ENCODE data around the gene GAPVD1. TPM values are rescaled to one million over a fixed set of nuclear protein-coding genes. Genes with fewer than 3 reads are reported as not detected.
"Not testable (repeated sequence)": the region's sequence is repeated elsewhere in the genome, so short reads cannot be mapped to it uniquely, and the experiment has no call there.

Gene GAPVD1
- polyA plus RNA-seq, 12 donors = 9.4 to 30.4 (median 20.1) TPM; not detected in 1

DNA sequence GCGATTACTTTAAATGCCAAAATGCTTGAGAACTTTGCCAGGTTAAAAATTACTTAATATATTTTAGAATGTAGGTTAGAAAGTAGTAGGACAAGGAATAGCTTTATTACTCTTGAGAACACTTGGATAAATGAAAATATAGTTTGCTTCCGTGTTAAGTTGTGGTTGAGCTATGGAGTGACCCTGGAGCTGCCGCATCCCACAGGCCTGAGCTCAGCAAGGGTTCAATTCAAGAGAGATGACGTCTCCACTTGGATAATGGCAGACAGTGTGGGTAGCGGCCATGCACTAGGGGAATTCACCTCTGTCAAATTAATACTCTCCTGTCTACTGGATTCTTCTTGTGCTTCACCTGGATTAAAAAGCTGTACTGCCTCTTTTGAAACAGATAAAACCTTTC lies 105.0 kb downstream of the GAPVD1 start:
- no peak for DNase-seq

DNA sequence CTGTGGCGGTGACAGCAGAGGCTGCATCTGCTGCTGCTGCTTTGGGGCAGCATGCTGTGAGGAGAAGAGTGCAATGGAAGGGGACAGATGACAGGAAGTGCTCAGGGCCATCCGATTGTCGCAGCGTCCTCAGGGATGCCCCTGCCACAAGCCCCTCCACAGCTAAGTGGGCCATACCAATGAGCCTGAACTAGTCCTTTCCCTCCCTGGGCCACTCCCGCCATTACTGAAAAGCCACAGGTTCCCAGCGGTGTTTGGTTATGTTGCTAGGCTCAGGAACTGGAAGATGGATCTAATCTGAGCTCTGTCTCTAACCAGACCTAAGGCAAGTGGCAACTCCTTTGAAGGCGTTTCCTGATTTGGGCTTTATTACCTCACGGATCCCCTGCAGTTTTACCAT lies 109.2 kb downstream of the GAPVD1 start:
- no peak for DNase-seq

DNA sequence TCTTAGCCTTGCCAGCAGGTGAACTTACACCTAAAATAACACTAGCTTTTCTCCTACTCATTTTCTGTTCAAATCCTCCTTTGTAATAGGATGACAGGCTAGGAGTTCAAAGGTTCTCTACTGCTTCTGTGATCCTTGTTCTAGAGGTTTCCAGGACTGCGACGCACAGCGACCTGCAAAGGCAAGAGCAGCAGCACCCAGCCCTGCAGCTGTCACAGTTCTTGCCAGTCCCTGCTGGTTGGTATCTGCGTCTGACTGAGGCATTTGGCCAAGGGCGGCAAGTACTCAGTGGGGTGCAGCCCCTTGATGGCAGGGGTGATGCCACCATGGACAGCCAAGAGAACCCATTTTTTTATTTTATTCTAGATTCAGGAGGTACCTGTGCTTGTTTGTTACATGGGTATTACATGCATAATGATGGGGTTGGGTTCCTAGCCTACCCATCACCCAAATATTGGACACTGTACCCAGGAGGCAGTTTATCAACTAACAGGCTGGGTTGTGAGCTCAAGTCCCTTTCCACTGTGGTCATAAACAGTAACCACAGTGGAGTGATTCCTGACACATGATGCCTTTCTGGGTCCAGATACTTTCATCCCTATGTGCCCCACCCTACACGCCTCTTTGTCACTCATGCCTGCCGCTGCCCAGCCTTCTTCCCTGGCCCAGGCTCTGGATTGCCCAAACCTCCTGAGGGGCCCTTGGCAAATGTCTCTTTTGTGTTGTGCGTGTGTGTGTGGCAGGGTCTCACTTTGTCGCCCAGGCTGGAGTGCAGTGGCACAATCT lies 111.0 kb downstream of the GAPVD1 start:
- no peak for DNase-seq

DNA sequence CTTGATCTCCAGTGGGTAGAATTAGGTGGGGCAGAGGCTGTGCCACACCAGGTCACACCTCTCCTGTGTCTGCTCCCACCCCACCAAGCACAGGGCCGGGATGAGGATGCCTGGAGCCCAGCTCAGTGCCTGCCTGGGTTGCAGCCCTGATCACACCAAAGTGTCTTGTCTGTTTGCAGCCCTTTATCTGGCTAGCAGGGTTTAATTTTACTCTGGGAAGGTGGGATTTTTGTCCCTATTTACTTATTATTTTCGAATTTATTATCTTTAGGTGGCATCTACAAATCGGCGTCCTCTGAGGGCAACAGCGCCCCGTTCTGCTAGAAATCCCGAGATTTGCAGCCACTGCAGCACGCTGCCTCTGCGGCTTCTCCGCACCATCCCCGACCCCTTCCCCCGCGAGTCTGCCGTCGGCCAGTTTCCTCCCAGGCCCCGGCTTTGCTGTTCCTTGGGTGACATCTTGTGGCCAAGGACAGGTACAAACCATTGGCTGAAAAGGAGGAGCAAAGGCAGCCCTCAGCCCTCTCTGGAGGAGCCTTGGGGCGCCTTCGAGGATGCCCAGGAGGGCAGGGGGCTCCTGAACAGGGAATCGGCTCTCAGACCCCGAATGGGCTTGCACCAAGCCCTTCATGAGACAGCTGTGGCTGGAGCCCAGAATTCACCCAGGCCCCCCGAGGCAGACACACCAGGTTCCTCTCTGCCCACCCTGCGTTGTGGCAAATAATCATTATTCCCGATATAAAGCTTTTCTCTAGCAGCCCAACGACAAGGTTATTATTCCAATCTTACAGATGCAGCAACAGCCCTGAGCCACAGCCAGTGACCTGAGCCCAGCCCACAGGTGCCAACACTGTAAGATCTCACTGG lies 113.0 kb downstream of the GAPVD1 start:
- DNase-seq = peak; percentile 79

DNA sequence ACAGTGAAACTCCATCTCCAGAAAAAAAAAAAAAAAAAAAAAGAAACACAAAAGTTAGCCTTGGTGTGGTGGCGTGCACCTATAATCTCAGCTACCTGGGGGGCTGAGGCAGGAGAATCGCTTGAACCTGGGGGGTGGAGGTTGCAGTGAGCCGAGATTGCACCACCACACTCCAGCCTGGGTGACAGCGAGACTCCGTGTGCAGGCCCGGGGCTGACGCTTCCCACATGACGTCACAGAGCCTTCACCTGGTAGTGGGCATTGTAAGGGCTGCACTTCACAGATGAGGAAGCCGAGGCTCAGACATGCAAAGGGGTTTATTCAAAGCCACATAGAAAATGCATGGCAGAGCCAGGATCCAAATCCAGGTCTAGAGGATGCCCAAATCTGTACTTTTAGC lies 114.2 kb downstream of the GAPVD1 start:
- DNase-seq = no peak

DNA sequence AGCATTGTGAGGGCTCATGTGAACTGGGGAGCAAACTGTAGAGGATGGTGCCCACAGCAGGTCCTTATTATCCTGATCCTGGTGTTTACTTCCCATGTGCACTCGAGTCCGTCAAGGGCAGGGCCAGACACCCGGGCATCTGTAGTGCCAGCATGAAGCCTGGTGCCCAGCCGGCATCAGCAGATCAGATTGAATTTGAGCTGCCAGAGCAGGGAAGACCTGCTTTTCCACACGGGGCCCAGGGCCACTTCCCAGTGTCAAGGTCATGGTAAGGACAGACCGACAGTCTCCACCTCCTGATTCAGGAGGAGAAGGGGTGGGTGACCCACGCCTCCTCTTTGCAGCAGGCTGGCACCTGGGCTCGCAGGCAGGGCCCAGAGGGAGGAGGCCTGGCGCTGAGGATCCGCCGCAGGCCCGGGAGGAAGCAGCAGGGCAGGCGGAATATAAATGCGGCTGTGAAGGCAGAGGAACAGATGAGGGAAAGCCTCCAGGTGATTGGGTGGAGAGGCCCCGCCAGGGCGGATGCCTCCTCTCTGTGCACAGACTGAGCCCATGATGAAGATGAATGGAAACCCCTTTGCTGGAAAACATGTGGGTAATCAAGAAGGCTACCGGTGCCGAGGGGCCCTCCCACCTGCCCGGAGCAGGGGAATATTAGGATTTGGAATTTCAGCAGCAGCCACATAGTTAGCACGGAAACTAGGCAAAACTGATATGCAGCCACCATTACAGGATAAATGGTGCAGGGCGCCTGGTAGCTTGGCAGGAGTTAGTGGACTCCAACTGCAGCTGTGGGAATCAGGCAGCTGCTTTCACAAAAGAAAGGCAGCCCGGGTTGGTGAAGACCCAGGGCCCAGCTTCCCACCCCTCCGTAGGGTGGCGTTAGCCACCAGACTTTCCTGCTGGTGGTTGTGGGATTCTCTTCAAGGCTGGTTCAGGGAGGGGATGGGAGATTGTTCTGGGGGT lies 114.9 kb downstream of the GAPVD1 start:
- no peak for DNase-seq

DNA sequence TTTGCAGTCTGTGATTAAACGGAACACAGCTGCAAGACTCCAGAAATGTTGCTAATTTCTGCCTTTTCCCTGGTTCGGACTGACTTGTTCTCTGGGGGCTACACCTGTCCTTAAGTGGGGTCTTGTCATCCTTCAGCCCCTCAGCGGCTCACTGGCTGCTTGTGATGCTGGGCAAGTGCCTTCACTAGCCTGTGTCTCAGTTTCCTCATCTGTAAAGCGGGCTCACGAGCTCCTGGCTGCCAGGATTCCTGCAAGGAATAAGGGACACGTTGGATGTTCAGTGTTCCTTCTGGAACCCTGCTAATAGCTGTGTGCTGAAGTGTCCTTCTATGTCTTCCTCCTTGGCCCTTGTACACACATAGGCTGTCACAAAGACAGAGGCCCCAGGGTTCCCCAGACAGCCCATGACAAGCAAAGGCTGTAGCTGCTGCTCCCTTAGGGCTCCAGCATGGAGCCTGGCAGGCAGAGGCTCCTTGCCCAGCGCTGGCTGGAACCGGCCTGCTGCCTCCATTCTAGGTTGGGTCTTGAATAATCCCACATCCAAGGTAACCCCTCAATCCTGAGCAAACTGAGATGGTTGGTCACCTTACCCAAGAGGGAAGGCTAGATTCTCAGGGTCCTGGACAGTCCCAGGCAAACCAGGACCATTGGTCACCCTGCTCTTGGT lies 116.1 kb downstream of the GAPVD1 start:
- no peak for DNase-seq

DNA sequence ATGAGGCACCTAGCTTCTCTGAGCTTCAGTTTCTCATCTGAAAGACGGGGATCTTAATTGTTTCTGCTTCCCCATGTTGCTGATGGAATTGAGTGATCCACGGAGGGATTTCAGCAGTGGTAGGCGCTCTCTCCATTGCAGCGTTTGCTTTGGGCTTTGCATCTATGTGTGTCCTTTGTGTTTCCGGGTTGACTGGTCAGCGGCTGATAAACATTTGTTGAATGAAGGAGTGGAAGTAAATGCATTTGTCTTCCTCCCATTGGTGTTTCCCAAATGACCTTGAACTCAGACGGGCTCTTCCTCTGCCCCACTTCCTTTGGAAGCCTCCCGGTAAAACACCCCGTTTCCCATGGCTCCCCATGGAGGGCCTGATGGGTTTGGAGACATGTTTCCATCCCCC lies 117.2 kb downstream of the GAPVD1 start:
- no peak for DNase-seq

DNA sequence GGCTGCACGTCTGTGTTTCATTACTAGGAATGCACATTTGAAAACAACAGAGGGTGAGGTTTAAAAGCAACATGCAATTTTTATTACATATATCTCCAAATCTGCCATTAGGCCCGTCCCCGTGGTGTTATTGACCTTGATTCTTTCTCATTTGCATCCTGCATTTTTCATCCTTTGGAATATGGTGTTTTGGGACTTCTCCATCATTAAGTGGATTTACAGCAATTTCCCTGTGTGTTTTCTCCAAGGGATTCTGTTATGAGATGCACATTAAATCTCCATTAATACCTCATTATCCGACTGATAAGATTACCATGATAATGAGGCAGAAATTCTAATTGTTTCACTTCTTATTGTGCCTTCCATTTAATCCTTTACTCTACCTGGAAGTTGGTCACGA lies 117.6 kb downstream of the GAPVD1 start:
- DNase-seq = no peak

DNA sequence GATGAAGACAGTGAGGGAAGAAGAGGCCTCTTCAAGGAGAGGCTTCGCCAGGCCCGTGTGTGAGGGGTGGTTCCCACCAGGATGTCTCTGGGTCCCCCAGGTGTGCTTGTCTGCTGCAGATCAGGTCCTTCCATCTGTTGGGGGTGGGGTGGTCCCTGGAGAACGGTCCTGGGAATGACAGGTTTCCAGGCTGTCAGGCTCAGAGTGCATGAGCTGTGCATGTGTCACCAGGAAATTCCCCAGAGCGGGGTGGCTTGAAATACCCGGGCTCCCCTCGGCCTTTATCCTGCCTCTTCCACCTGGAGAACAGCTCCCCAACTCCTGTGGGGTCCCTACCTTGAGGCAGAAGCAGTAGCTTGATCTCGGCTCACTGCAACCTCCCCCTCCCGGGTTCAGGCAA lies 118.8 kb downstream of the GAPVD1 start:
- DNase-seq = no peak

DNA sequence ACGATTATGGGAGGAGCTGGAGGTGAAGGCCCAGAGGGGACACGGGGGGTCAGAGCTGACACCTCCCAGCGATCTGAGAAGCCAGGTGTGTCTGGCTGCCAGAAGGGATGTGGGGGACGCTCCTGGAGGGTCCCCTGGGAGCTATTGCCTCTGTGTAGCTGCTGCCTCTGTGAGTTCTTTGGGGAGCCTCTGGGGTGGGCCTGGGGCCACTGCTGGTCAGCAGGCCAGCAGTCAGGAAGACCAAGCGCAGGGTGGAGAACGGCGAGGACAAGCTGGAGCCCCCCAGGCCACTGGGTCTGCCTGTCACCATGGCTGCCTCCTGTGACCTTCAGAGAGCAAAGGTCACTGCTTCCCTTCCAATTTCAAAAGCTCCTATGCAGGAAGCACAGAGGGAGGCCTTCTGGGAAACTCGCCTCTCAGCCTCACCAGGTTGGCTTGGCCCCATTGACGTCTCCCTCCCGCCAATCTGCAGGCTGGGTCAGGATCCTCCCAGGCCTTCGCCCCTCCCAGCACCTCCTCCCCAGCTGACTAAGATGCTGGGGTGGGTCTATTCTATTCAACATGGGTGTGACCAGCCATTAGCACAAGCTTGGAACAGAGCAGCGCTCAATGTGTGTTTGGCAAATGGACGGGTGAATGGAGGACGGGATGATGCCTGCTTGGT lies 126.4 kb downstream of the GAPVD1 start:
- no peak for DNase-seq

DNA sequence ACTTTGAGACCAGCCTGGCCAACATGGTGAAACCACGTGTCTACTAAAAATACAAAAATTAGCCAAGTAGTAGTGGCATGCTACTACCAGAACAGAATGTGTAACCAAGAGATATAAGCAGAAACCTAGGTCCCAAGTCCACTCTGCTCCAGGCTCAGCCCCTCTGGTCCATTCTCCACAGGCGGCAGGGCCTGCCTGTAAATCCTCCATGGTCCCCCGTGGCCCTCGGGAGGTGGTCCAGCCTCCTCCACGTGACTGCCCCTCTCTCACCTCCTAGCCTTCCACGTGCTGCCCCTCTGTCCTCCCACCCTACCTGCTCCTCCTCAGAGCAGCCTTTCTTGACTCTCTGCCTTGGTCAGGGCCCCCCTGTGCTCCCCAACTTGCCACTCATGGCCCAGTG lies 127.4 kb downstream of the GAPVD1 start:
- DNase-seq = no peak

DNA sequence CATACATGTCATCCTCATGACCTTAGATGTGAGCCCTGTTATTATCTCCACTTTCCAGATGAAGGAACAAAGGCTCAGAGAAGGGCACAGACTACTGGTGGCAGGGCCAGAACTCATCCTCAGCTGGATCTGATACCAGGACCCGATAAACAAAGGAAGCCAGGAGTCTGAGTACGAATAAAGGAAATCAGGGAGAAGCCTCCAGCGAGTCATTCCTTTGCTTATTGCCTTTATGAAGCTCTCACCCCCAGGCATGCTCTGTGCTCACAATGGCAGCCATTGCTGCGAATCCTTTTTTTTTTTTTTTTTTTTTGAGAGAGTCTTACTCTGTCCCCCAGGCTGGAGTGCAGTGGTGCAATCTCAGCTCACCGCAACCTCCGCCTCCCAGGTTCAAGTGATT lies 130.1 kb downstream of the GAPVD1 start:
- no peak for DNase-seq

DNA sequence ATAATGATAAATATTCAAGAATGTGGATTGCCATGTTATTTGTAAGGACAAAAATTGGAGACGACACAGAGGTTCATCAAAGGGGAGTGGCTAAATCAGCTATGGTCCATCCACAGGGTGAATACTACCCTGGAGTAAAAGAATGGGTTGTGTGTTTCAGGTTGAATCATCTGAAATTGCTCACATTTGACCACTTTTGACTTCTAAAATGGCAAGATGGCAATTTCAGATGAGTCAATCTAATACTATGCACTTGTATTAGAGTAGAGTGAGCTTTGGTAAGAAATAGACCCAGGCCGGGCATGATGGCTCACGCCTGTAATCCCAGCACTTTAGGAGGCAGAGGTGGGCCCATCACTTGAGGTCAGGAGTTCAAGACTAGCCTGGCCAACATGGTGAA lies 131.8 kb downstream of the GAPVD1 start:
- DNase-seq = no peak

DNA sequence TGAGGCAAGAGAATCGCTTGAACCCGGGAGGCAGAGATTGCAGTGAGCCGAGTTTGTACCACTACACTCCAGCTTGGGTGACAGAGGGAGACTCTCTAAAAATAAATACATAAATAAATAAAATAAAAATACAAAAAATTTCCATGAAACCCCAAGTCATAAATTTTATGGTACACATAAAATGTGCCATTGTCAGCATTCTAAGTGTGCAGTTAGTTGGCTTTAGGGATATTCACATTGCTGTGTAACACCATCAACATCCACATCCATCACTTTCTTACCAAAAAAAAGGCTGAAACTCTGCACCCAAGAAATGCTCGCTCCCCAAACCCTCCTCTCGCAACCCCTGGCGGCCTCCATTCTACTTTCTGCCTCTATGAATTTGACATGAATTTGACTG lies 135.2 kb downstream of the GAPVD1 start:
- DNase-seq = no peak

DNA sequence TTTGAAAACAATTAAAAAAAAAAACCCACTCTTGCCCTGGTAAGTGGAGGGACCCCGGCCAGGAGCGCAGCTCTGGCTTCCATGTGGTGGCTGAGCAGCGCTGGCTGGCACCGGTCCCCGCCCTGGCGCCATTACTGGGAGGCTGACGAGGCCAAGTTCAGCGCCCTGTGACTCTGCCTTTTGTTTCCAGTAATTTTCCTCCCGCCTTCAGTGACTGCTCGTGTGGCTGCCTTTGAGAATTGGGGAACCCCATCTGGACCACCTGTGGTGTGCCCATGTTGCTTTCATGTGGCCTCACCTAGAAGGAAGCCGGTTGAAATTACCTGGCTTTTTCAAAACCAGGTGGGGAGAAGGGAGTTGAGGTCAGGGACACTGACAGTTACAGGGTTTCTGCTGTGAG lies 136.1 kb downstream of the GAPVD1 start:
- no peak for DNase-seq

DNA sequence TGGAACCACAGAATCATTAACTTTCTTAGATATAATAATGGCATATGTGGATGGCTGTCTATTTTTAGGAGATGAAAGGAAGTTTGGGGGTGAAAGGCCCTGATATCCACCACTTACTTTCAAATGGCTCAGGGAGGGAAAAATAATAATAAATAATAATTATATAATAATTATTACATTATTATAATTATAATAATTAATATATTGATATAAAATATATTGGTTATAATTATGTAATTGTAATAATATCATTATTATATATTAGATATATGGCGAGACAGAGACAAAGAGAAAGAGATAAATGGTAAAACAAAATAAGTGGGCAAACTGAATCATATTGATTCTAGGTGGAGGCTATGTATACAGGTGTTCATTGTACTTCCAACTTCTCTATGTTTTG lies 136.6 kb downstream of the GAPVD1 start:
- DNase-seq = no peak

DNA sequence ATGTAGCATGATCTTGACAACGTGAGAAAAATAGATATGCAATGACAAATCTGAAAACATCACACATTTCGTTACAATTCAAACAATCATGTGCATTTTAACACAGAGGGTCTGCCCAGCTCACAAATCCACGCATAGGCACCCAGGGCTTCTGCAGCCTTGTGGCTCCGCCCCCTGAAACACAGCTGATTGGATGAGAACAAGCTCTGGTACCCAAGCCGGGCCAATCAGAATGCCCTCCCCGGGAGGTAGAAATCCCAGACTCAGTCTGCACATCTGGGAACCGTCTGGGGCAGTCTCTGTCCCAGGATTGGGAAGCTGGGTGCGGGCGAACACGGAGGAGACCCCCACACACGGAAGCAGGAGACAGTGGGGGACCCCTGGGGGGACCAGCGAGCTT lies 137.5 kb downstream of the GAPVD1 start:
- no peak for DNase-seq

DNA sequence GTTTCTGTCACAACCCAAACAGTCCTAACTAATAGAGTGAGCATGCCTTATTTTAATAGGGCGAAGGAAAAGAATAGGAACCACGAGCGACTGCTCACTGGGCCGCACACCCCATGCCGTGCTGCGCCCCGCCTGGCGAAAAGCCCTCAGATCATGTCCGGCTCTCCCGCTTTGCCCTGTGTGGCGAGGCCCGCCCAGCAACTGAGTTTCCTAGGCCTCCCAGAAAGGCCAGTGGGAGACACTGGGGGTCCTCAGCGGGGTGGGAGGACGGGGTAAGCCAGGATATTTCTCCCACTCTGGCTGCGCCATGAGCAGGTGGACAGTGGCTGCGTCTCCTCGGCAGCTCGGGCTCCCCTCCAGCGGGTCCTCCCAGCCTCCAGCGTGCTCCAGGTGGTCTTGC lies 138.0 kb downstream of the GAPVD1 start:
- no peak for DNase-seq

DNA sequence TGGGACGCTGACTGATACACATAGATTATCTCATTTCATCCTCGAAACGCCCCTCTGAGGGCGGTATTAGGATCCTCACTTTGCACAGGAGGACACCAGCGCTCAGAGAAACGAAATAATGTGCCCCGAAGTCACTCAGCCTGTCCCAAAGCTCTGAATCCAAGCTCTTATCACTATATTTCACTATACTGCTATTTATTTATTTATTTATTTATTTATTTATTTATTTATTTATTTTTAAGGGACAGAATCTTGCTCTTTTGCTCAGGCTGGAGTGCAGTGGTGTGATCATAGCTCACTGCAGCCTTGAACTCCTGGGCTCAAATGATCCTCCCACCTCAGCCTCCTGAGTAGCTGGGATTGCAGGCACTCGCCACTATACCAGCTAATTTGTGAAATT lies 138.6 kb downstream of the GAPVD1 start:
- DNase-seq = not testable (repeated sequence)
